Cerebellar nuclear complex (tissue), 1 donor: Measurements from ENCODE around the gene FOXD1.
"Not testable (repeated sequence)": the region's sequence is repeated elsewhere in the genome, so short reads cannot be mapped to it uniquely, and the experiment has no call there.

ENCODE experiments used
- DNase-seq, 2 experiments: peaks; one replicate each; lab custom pipeline; 2025; lab: John Stamatoyannopoulos, UW

FOXD1 gene

DNA sequence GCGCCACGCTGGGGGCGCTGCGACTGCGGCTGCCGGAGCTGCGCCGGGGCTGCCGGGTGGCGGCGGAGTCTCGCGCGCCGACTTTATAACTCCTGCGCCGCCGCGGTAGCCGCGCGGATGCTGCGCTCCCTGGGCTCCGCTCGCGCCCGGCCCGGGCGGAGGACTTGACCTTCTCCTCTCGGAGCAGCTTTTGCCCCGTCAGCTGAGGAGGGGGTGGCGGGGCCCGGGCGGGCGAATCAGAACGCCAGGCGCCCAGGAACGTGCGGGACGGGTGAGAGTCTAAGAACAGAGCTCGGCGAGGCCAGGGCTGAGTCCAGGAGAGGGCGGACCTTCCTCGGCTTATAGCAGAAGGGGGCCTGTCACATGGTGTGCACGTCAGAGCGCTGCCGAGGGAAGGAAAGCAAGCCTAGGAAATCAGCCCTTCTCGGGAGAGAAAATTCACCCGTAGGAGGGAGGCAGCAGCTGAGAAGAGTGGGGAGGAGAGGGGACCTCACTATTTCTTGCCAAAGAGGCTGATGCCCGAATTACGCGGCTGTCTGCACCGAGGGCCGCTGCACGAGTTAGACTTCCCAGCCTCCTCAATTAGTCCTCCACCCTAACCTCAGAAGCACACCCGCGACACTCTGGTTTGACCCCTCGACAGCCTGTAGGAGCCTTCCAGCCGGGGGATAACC lies at the start of gene FOXD1:
Gene FOXD1 (minus strand): TSS at position 315 of the 674 bp plus-strand sequence. CDS start 415 bp downstream, outside the sequence.
- DNase-seq = no peak

DNA sequence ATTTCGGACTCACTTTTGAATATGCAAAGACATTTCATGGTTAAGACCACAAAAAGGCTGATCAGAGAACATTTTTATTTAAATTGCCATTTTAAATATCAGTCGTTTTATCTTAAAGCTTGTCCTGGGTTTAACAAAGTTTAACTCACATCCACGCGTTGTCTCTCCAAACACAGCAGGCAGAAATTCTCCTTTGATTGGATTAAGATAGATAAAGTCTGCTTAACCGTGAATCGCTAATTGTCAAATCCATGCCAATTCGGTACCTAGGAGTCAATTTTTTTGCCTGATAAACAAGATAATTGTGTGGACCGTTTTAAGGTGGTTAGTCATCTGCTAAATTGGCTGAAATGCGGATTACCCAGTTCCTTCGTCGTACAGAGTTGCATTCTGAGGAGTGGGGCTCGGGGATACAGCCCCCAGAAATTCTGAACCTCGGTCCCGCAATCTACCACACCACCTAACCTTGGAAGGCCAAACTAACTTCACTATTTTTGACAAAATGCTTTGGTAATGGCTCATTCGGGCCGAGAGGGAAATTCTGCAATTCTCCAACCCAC lies 49.0 kb upstream of the FOXD1 start:
- DNase-seq = no peak

DNA sequence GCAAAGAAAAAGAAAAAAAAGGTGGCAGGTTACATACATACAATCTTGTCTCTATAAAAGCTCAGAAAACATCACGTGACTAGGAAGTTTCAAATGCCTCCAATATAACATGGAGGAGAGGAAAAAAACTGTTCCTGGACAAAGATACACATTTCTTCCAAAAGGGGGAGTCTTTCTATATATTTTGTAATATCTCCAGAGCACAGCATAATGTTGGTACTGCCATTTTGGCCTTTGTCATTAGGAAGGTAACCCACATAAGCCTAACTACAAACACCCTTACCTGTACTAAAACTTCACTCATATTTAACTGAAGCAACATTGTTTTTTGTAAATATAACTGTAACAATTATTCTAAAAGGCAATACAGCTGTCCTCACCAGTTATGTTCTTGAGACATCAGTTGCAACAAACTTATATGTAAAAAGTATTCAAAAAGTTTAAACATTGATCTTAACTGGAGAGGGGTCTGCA lies 48.4 kb upstream of the FOXD1 start:
- DNase-seq = no peak

DNA sequence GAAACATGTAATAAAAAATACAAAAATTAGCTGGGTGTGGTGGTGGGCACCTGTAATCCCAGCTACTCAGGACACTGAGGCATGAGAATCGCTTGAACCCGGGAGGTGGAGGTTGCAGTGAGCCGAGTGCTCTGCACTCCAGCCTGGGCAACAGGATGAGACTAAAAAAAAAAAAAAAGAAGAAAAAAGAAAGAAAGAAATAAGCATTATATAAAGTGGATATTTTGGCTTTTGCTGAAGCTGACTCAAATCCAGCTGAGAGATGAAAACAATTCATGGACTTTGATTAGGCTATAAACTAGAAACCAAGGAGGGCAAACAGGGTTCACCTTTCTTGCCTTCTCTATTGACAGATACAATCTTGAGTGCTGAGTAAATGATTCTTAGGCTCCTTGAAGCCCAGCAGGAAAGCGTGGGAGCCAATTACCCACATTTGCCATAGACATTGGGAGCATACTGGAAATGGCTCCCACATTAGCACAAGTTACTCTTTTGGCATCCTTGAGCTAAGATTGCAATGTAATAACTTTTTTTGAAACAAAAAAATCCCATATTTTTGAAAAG lies 47.3 kb upstream of the FOXD1 start:
- no peak for DNase-seq

DNA sequence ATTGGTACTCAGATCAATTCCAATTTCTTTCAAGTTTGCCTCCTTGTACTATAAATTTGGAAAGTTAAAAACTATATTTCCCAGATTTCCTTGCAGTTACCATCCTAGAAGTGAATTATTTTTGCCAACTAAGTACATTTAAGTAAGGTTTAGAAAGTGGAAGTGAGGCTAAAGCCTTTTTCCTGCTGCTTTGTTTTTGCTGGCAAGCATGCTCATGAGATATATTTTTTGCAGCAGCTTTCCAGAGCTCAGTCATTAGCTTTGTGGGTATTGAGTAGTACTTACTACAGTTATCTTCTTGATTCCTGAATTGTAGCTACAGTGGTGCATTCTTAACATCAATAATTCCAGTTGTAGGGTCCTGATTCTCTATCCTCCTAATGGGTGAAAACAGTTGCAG lies 46.1 kb upstream of the FOXD1 start:
- DNase-seq = no peak

DNA sequence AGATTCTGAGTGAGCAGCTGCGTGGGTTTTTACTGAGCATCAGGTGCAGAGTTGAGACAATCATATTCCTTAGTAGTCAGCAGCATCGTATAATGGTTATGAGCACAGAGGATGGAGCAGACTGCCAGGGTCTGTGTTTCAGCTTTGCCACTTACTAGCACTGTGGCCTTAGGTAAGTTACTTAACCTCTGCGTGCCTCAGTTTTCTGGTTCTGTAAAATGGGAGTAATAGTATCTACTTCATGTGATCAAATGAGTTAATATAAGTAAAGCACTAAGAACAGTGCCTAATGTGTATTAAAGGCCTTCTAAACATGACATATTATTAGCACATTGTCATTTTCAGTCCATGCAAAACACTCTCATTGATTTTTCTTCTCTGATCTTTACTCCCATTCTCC lies 44.8 kb upstream of the FOXD1 start:
- no peak for DNase-seq

DNA sequence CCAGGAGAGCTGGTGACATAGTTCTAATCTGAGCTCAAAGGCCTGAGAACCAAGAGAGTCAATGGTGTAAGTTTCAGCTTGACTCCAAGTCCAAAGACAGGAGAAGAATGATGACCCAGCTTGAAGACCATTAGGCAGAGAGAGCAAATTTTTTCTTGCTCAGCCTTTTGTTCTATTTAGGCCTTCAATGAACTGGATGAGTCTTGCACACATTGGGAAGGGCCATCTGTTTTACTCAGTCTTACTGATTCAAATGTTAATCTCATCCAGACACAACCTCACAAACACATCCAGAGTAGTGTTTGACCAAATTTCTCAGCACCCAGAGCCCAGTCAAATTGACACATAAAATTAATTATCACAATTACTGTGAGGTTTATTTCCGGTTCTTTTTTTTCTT lies 42.6 kb upstream of the FOXD1 start:
- no peak for DNase-seq

DNA sequence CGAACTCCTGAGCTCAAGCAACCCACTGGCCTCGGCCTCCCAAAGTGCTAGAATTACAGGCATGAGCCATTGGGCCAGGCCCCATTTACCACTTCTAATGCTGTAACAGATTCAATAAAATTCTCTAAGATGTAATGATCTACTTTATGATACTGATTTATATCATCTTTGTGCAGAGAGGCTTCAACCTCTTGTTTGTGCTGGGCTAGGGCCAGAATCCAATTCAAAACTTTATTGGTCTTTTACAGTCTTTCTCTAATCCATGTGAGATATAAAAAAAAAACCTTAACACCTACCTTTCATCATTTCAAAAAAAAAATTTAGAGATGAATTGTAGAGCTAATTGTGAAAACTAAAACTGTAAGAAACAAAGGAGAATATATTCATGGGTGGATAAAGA lies 41.5 kb upstream of the FOXD1 start:
- no peak for DNase-seq

DNA sequence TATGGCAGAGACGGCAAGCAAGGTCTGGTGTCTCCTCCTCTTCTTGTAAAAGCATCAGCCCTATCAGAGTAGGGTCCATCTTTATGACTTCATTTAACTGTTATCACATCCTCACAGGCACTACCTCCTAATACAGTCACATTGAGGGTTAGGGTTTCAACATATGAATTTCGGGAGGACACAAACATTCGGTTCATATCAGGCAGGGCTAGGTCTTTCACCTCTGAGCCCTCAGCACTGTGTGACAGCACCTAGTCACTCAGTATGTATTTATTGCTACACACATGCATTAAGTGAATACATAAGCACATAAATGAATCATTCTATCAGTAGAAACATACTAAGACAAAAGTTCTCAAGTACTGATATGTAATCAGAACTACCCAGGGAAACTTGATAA lies 40.2 kb upstream of the FOXD1 start:
- no peak for DNase-seq

DNA sequence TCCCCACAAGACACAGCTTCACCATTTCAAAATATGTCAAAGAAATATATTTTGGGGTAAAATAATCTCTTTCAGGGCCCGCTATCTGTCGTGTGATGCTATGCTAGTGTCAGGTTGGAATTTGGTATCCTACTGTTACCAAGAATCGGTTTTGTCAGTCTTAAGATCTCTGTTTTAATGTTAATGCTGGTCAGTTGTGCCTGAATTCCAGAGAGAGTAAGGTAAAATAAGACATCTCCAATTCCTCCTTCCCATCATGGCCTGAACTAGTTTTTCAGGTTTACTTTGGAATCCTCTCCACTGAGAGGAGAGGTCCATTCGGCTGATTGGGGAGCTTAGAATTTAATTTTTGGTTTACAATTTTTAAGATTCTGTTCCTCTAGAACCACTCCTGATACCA lies 39.2 kb upstream of the FOXD1 start:
- no peak for DNase-seq

DNA sequence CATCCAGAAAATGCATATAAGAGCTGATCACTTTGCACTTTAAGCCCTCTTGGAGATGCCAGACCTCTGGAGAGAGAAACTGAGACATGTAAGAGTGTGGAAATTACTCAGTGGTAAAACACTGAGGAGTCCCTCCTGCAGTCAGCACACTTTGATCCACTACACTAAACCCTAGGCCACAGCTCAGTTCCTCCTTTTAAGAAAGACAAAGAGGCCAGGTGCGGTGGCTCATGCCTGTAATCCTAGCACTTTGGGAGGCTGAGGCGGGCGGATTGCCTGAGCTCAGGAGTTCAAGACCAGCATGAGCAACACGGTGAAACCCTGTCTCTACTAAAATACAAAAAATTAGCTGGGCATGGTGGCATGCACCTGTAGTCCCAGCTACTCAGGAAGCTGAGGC lies 38.7 kb upstream of the FOXD1 start:
- not testable (repeated sequence) for DNase-seq

DNA sequence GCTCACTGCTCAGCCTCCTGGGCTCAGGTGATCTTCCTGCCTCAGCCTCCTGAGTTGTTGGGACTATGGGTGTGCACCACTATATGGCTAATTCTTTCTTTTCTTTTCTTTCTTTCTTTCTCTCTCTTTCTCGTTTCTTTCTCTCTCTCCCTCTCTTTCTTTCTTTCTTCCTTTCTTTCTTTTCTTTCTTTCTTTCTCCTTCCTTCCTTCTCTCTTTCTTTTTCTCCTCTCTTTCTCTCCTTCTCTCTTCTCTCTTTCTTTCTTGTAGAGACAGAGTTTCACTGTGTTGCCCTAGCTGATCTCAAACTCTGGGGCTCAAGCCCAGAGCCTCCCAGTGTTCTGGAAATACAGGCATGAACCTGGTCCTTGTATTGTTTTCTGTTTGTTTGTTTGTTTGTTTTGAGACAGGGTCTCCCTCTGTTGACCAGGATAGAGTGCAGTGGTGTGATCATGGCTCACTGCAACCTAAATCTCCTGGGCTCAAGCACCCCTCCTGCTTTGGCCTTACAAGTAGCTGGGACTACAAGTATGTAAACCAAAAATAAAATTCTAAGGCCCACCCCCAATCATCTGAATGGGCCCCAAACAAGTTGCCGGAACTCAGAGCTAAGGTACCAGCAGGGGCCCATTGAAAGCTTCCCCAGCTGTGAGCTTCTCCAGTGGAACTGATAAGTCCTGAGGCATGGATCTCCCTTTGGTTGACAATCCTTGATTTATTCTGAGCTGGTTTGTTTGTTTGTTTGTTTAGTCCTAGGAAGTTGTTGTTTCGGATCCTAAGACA lies 37.7 kb upstream of the FOXD1 start:
- DNase-seq = no peak

DNA sequence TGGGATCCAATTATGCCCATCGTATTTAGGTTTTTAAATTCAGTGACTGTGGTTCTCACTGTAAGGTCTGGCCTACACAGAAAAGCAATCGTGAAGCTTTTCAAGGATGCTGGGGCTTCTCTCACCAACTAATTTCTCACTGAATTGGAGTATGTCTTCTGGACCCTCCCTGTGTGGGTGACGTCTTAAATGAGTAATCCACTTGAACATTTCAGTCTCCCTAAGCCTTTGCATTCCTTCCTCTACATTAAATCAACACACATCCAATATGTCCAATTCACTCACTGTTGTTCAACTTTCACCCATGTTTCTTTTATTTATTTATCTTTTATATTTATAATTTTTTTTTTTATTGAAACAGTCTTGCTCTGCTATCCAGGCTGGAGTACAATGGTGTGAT lies 37.1 kb upstream of the FOXD1 start:
- DNase-seq = no peak

DNA sequence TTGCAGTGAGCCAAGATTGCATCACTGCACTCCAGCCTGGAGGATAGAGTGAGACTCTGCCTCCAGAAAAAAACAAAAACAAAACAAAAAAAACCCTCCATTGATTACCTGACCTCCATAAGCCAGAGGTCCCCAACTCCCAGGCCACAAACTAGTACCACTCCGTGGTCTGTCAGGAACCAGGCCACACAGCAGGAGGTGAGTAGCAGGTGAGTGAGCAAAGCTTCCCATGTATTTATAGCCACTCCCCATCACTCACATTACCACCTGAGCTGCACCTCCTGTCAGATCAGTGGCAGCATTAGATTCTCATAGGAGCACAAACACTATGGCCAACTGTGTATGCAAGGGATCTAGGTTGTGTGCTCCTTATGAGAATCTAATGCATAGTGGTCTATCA lies 35.9 kb upstream of the FOXD1 start:
- no peak for DNase-seq

DNA sequence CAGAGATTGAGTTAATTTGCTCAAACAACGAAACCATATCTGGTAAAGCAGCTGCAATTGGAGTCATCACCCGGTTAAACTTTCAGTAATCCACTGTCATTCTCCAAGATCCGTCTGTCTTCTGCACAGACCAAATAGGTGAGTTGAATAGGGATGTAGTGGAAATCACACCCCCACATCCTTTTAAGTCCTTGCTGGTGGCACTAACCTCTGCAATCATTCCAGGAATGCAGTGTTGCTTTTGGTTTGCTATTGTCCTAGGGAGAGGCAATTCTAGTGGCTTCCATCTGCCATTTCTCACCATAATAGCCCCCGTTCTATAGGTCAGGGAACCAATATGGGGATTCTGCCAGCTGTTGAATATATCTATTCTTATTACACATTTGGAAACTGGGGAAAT lies 35.1 kb upstream of the FOXD1 start:
- DNase-seq = no peak

DNA sequence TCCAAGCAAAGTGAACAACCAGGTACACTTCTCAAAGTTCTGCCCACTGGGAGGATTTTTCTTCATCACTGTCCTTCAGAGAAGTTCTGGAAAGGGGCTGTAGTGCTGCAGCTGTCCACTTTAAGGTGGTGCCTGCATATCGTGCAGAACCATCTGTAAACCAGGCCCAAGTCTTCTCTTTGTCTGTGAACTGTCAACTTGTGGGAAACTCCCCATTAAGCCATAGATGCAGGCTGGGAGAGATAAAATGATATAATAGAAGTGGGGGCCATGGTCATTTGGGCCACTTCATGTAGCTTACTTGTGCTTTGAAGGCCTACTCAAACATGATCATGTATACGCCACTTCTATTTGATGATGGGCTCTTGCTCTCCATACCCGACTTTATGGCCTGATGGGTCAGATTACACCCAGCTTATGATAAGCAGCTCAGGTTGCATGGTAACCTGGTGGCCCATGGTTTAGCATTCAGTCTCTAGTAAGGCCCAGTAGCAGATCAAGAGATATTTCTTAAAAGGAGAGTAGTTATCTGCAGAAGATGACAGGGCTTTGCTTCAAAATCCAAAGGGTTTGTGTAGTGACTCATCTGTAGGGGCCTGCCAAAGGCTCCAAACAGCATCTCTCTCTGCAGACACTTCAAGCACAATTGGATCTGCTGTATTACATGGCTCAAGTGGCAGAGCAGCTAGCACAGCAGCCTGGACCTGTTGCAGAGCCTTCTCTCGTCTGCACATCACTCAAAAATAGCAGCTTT lies 34.0 kb upstream of the FOXD1 start:
- no peak for DNase-seq

DNA sequence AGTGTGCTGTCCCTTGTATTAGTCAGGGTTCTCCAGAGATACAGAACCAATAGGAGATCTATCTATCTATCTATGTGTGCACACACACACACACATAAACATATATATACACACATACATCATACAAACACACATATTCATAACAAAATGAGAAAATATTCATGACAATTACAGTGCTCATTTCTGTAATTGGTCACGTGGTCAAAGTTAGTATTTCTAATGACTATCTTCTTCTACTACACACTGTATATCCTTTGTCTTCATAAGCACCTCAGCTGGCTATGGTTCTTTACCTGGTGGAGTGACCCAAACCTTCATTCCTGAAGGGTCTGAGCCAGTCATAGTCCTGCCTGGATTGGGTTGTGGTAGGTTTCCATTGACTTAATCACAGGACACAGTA lies 31.9 kb upstream of the FOXD1 start:
- DNase-seq = no peak

DNA sequence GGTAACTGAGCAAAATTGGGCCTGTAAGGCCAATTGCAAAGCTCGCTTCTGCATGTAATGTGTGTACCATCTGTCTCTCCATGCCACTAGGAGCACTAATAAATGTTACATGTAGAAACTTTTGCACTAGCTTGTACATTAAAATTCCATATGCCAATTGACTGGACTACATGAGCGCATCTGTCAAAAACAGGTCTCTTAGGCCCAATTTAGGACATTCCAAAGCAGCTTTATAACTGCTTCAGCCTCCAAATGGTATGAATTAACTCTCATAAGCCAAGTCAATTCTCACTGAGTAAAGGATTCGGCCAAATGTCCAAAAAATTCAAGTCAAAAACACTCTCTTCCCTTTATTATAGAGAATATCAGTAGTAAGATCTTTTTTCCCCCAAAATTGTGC lies 23.5 kb upstream of the FOXD1 start:
- DNase-seq = no peak

DNA sequence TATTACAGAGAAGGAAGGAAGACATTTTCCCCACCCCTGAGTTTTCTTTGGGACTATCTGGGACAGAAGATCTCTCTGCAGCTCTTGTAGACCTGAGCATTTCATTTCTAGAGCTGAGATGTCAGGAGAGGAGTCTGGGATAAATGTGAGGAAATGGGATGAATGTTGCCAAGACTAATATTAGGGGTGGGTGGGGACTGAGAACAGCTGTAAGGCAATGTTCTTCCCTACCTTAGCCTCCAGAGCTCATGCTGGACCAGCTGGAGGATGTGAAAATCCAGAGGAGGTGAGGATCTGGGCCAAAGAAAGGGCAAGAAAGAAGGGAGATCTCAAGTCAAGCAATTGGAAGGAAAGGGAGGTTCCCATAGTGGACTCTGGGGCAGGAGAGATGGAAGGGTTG lies 23.1 kb upstream of the FOXD1 start:
- no peak for DNase-seq

DNA sequence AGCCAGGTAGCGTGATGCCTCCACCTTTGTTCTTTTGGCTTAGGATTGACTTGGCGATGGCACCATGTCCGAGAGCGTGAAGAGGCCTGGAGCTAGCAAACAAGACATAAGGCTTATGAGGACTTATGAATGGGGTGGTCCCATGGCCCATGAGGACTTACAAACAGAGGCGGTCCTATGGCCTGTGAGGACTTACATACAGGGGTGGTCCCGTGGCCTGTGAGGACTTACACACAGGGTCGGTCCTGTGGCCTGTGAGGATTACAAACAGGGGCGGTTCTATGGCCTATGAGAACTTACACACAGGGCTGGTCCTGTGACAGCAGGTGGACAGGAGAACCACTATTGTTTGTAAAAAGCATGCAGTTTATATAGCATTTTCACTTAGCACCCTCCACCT lies 21.3 kb upstream of the FOXD1 start:
- no peak for DNase-seq

DNA sequence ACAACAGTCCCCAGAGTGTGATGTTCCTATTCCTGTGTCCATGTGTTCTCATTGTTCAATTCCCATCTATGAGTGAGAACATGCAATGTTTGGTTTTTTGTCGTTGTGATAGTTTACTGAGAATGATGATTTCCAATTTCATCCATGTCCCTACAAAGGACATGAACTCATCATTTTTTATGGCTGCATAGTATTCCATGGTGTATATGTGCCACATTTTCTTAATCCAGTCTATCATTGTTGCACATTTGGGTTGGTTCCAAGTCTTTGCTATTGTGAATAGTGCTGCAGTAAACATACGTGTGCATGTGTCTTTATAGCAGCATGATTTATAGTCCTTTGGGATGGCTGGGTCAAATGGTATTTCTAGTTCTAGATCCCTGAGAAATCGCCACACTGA lies 20.1 kb upstream of the FOXD1 start:
- DNase-seq = not testable (repeated sequence)

DNA sequence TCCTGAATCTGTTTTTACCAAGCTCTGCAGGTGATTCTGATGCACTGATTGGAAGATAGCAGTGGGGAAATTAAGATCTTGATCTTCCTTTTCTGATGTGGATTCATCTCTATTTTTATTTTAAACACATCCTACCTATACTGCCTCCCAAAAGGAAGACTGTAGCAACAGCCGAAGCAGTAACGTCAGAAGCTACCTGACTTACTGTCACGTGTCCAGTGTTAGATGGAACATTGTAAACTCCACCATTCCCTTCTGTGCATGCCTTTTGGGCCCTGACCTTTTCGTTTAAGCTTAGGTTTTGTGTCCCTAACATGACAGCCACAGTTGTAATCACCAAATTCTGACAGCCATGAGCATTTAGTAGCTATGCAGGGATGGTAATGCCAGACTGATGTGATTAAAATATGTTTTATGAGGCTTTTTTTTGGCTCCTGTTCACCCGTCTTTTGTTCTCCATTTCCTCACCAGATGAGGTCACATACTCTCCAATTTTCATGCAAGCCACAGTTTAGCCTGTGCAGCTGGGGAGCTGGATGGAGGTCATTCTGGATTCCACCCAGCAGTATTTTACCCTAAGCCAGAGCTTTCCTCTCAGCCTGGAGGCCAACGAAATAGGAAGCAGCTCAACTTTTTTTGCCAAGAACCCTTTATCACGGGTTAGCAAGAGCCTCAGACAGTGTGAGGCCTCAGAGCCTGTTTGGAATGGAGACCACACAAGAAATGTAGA lies 15.6 kb upstream of the FOXD1 start:
- no peak for DNase-seq
